Keratinocyte (primary cell): ENCODE measurements around the gene SEMA4D. TPM values are rescaled to one million over a fixed set of nuclear protein-coding genes. Genes with fewer than 3 reads are reported as not detected.

Source experiments
- DNase-seq: peaks from one replicate; pipeline ENCODE4 v3.0.0-alpha.2; 2011; ENCODE audit warnings: low read depth, missing footprints, low spot score
- FAIRE-seq: peaks from 2 replicates; lab custom pipeline; 2011; peaks lifted over from hg19 to GRCh38; lab: Jason Lieb, UNC
- H2AFZ ChIP-seq: 2 replicates; pipeline ENCODE4 v1.6.0; 2012; ENCODE audit warnings: low read length, control low read depth, inconsistent platforms; ENCODE audit not compliant: control insufficient read depth
- H3K27ac ChIP-seq: 2 replicates; pipeline ENCODE4 v1.5.1; 2011; ENCODE audit warnings: low read length; ENCODE audit not compliant: control insufficient read depth, insufficient read depth
- H3K27me3 ChIP-seq: 3 replicates; pipeline ENCODE4 v1.6.0; 2011; ENCODE audit warnings: low read length; ENCODE audit not compliant: control insufficient read depth, insufficient read depth; ENCODE audit errors: extremely low read depth
- H3K36me3 ChIP-seq, 2 experiments: 2 replicates in 1 of 2; 3 replicates in 1 of 2; pipeline ENCODE4 v1.5.1; 2011; ENCODE audit warnings: low read length in 2 of 2, mild to moderate bottlenecking in 1 of 2; ENCODE audit not compliant: control insufficient read depth in 2 of 2, insufficient read depth in 2 of 2; ENCODE audit errors: extremely low read depth in 1 of 2
- H3K4me1 ChIP-seq: 3 replicates; pipeline ENCODE4 v1.5.1; 2011; ENCODE audit warnings: low read length; ENCODE audit not compliant: control insufficient read depth, insufficient read depth; ENCODE audit errors: extremely low read depth
- H3K4me2 ChIP-seq: 3 replicates; pipeline ENCODE4 v1.6.0; 2011; ENCODE audit warnings: low read depth, low read length; ENCODE audit not compliant: control insufficient read depth, insufficient read depth; ENCODE audit errors: extremely low read depth
- H3K4me3 ChIP-seq, 3 experiments: fragments of 200-600 bp in 1 of 3; sonication (generic) in 1 of 3; 2 replicates in 2 of 3; 3 replicates in 1 of 3; pipeline ENCODE4 v1.5.1; 2011 to 2016; ENCODE audit warnings: low read length in 3 of 3, mild to moderate bottlenecking in 3 of 3, control low read depth in 2 of 3, inconsistent platforms in 1 of 3, low read depth in 1 of 3, mixed read lengths in 1 of 3, mixed run types in 1 of 3, moderate library complexity in 1 of 3; ENCODE audit not compliant: control insufficient read depth in 2 of 3, insufficient read depth in 2 of 3; ENCODE audit errors: extremely low read depth in 1 of 3
- H3K79me2 ChIP-seq: 2 replicates; pipeline ENCODE4 v1.6.0; 2012; ENCODE audit warnings: low read length; ENCODE audit not compliant: control insufficient read depth, insufficient read depth
- H3K9ac ChIP-seq: 3 replicates; pipeline ENCODE4 v1.6.0; 2011; ENCODE audit warnings: low read length; ENCODE audit not compliant: control insufficient read depth, insufficient read depth; ENCODE audit errors: extremely low read depth
- H3K9me1 ChIP-seq: 3 replicates; pipeline ENCODE4 v1.6.0; 2011; ENCODE audit warnings: low read length; ENCODE audit not compliant: control insufficient read depth, insufficient read depth; ENCODE audit errors: extremely low read depth
- H3K9me3 ChIP-seq: 2 replicates; pipeline ENCODE4 v1.5.1; 2012; ENCODE audit warnings: low read depth, low read length; ENCODE audit not compliant: control insufficient read depth
- H4K20me1 ChIP-seq: 3 replicates; pipeline ENCODE4 v1.6.0; 2011; ENCODE audit warnings: low read length; ENCODE audit not compliant: control insufficient read depth, insufficient read depth; ENCODE audit errors: extremely low read depth
- EZH2 ChIP-seq: IDR thresholded peaks from one replicate; pipeline ENCODE4 v1.6.1; 2012; ENCODE audit warnings: inconsistent platforms, mild to moderate bottlenecking, low read length, moderate library complexity
- dilution Hi-C: fragments of 300-500 bp; cut with MboI; formaldehyde crosslinking; loops from one replicate; pipeline ENCODE4 v1.7.0; 2020; ENCODE audit warnings: low sequenced_read_pairs; ENCODE audit not compliant: extremely low pct_ligation_motif_present
- polyA plus RNA-seq, 5 experiments: library from polyadenylated mRNA; depleted of rRNA in 3 of 5; stranded (reverse) in 3 of 5; stranded (forward) in 1 of 5; unstranded in 1 of 5; fragments of >200 nt; gene quantifications; 1 replicate in 1 of 5; 2 replicates in 3 of 5; 3 replicates in 1 of 5; pipeline versions ENCODE4 v1.2.1 to v1.2.3, GENCODE V29; 2011 to 2012; ENCODE audit warnings: missing spikeins in 2 of 5, low read depth in 1 of 5, low replicate concordance in 1 of 5
- small RNA-seq, 3 experiments: library from RNA; depleted of rRNA; stranded (forward); fragments of <200 nt; gene quantifications; one replicate each; pipeline ENCODE3, GENCODE V24; 2012; ENCODE audit warnings: low read depth in 3 of 3, low replicate concordance in 1 of 3; ENCODE audit not compliant: insufficient read length in 3 of 3
- TF ChIP-seq, protein P1 (sequence below), 3 experiments: IDR thresholded peaks in 1 of 3; conservative IDR thresholded peaks in 1 of 3; optimal IDR thresholded peaks in 1 of 3; 2 replicates in 2 of 3; 3 replicates in 1 of 3; pipeline versions ENCODE3 to v1.5.1; 2011; ENCODE audit warnings: low read length in 3 of 3, mild to moderate bottlenecking in 3 of 3, moderate library complexity in 2 of 3, control low read depth in 1 of 3, inconsistent platforms in 1 of 3; ENCODE audit not compliant: insufficient read depth in 2 of 3; ENCODE audit errors: extremely low read depth in 1 of 3

Gene SEMA4D
- polyA plus RNA-seq, 1 donor (not counting 4 experiments of a cell fraction or from before 2014, with no cell fraction given), result 0.43 TPM

GRCh38 chr9:89312222-89312571 is 185.7 kb downstream of the SEMA4D start:
- Histone ChIP-seq H3K4me1 (peaks cover 26% of the 10 kb centered on the region), H3K9ac (peak overlapping the region; percentile 94), H3K9me3 (no peaks in the 10 kb centered on the region), H3K79me2 (peaks cover 60% of the 10 kb centered on the region), H3K36me3 (peaks cover 0 to 15% of the 10 kb centered on the region in 2 experiments), H3K4me3 (peak overlapping the region; percentile 87 to 98 (median 90)), H3K9me1 (no peaks in the 10 kb centered on the region), H3K27ac (peak overlapping the region; percentile 90), H2AFZ (peak overlapping the region; percentile 49), H3K4me2 (peak overlapping the region; percentile 86), H4K20me1 (peaks cover 10% of the 10 kb centered on the region), H3K27me3 (no peaks in the 10 kb centered on the region)
- dilution Hi-C loops, result no loop called here
- TF ChIP-seq, protein P1, sequence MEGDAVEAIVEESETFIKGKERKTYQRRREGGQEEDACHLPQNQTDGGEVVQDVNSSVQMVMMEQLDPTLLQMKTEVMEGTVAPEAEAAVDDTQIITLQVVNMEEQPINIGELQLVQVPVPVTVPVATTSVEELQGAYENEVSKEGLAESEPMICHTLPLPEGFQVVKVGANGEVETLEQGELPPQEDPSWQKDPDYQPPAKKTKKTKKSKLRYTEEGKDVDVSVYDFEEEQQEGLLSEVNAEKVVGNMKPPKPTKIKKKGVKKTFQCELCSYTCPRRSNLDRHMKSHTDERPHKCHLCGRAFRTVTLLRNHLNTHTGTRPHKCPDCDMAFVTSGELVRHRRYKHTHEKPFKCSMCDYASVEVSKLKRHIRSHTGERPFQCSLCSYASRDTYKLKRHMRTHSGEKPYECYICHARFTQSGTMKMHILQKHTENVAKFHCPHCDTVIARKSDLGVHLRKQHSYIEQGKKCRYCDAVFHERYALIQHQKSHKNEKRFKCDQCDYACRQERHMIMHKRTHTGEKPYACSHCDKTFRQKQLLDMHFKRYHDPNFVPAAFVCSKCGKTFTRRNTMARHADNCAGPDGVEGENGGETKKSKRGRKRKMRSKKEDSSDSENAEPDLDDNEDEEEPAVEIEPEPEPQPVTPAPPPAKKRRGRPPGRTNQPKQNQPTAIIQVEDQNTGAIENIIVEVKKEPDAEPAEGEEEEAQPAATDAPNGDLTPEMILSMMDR (optimal IDR thresholded peaks at IDR 0.05 in 1 of 3, IDR thresholded peaks at IDR 0.05 in 1 of 3, conservative IDR thresholded peaks at IDR 0.05 in 1 of 3; ENCODE audit: extremely low read depth in 1 of 3, insufficient read depth in 2 of 3, low read length in 3 of 3), result no peak
- TF ChIP-seq EZH2, result no peak
- DNase-seq (no peak), FAIRE-seq (no peak)

- Histone ChIP-seq H3K9ac (peak overlapping the region; percentile 94), H3K9me3 (no peaks in the 10 kb centered on the region), H3K36me3 (peaks cover 0 to 9% of the 10 kb centered on the region in 2 experiments), H2AFZ (no peak overlapping the region), H3K27ac (peak overlapping the region; percentile 90), H3K4me1 (peaks cover 23% of the 10 kb centered on the region), H3K9me1 (no peaks in the 10 kb centered on the region), H3K4me2 (peak overlapping the region; percentile 86), H3K79me2 (peaks cover 54% of the 10 kb centered on the region), H3K4me3 (peak overlapping the region; percentile 87 to 98 (median 90)), H3K27me3 (no peaks in the 10 kb centered on the region), H4K20me1 (peaks cover 10% of the 10 kb centered on the region)
- TF ChIP-seq, protein P1 (optimal IDR thresholded peaks at IDR 0.05 in 1 of 3, IDR thresholded peaks at IDR 0.05 in 1 of 3, conservative IDR thresholded peaks at IDR 0.05 in 1 of 3; ENCODE audit: extremely low read depth in 1 of 3, insufficient read depth in 2 of 3, low read length in 3 of 3), result no peak
- no peak for TF ChIP-seq EZH2
- dilution Hi-C loops, result no loop called here
- no peak for FAIRE-seq
- DNase-seq, result no peak
Measured at GRCh38 chr9:89311346-89312221, 186.3 kb downstream of the SEMA4D start.

Small RNA genes within 50 kb of the gene (small RNA-seq; reads per million reads assigned to genes)
- 0 reads per million in 3 experiments for gene MIR3153

Other genes starting within 250 kb of the SEMA4D start
- gene CKS2, start 186.9 kb downstream of the SEMA4D start, polyA plus RNA-seq, result 130 to 291 TPM (median 224 TPM) in 3 replicates
- 18.3 to 24.3 TPM (median 20.1 TPM) in 3 replicates for gene SECISBP2, start 179.6 kb downstream of the SEMA4D start, polyA plus RNA-seq
- gene GADD45G, start 106.9 kb upstream of the SEMA4D start, polyA plus RNA-seq, result 0.05 to 0.27 TPM in 2 of 3 replicates, not detected in the other